ENCODE measurements around the gene ARMH3.
A peak's percentile ranks its signal among the peaks of the same experiment; 100 is the strongest.

The ARMH3 gene

DNA sequence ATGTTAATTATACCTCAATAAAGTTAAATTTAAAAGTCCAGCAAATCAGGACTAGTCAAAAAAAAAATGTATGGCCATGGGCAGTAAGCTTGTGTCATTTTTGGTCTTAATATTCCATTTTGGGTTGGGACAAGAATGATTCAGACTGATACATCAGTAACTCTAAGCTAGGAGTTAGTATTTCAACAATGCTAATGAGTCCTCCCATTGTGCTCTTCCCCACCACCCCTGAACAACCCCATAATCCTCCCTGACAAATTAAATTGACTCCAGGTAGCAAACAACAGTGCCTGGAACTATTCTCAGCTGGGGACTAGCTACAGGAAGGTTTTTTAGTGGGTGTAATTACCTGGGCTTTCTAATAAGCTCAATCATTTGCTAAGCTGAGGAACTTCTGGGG, 181.7 kb downstream of the ARMH3 start:
- no peak for DNase-seq (ENCODE audit: extremely low read depth, insufficient read length)
- H3K4me3 ChIP-seq (replicated peaks; ENCODE audit: low read depth, low read length): no peak overlapping the region
- no peaks in the 10 kb centered on the region for H3K27me3 ChIP-seq (replicated peaks; ENCODE audit: control insufficient read depth, insufficient read depth, low read length)
- H3K36me3 ChIP-seq (ENCODE audit: control insufficient read depth, insufficient read depth, low read length): no peaks in the 10 kb centered on the region; the same call in 1 of the 2 replicates
- TF ChIP-seq, protein P1, sequence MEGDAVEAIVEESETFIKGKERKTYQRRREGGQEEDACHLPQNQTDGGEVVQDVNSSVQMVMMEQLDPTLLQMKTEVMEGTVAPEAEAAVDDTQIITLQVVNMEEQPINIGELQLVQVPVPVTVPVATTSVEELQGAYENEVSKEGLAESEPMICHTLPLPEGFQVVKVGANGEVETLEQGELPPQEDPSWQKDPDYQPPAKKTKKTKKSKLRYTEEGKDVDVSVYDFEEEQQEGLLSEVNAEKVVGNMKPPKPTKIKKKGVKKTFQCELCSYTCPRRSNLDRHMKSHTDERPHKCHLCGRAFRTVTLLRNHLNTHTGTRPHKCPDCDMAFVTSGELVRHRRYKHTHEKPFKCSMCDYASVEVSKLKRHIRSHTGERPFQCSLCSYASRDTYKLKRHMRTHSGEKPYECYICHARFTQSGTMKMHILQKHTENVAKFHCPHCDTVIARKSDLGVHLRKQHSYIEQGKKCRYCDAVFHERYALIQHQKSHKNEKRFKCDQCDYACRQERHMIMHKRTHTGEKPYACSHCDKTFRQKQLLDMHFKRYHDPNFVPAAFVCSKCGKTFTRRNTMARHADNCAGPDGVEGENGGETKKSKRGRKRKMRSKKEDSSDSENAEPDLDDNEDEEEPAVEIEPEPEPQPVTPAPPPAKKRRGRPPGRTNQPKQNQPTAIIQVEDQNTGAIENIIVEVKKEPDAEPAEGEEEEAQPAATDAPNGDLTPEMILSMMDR (IDR thresholded peaks at IDR 0.05; ENCODE audit: insufficient read depth, low read length, poor library complexity, severe bottlenecking): no peak

DNA sequence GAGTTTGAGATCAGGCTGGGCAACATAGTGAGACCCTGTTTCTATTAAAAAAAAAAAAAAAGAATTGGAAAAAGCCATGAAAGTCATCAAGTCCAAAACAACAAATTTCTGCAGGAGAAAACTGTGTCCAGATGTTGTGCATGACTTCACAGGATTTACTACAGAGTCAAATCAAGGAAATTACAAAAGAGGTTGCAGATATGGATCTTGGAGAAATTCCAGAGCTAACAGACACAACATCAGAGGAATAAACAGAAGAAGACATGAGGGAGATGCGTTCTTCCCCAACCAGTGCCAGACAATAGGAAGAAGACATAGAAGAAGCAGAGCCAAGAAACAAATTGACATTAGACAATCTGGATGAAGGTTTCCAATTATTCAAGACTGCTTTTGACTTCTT, 188.0 kb downstream of the ARMH3 start:
- DNase-seq (ENCODE audit: extremely low read depth, insufficient read length): no peak
- Histone ChIP-seq H3K27me3 (replicated peaks; ENCODE audit: control insufficient read depth, insufficient read depth, low read length) (no peaks in the 10 kb centered on the region), H3K4me3 (replicated peaks; ENCODE audit: low read depth, low read length) (no peak overlapping the region), H3K36me3 (ENCODE audit: control insufficient read depth, insufficient read depth, low read length) (no peaks in the 10 kb centered on the region)
- TF ChIP-seq, protein P1 (IDR thresholded peaks at IDR 0.05; ENCODE audit: insufficient read depth, low read length, poor library complexity, severe bottlenecking): no peak

DNA sequence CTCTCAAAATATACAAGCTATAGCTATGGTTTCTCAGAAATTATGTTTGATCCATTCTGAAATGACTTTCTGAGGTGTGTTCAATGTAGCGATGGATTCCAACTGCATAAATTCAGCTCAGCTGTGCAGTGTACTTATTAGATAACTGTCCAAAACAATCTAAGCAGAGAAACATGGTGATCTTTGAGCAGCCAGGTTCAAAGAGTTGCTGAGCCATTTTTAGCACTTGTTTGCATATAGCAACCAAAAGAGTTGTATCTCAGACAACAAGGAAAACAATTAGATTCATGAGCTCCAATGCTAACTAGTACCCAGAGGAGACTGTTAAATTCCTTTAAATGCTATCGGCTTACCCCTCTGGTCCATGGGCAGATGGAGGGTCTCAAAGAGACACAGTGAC, 196.4 kb downstream of the ARMH3 start:
- no peak for DNase-seq (ENCODE audit: extremely low read depth, insufficient read length)
- TF ChIP-seq, protein P1 (IDR thresholded peaks at IDR 0.05; ENCODE audit: insufficient read depth, low read length, poor library complexity, severe bottlenecking): no peak
- H3K4me3 ChIP-seq (replicated peaks; ENCODE audit: low read depth, low read length): peak overlapping the region; percentile 1
- H3K36me3 ChIP-seq (ENCODE audit: control insufficient read depth, insufficient read depth, low read length): no peaks in the 10 kb centered on the region
- H3K27me3 ChIP-seq (replicated peaks; ENCODE audit: control insufficient read depth, insufficient read depth, low read length): no peaks in the 10 kb centered on the region

DNA sequence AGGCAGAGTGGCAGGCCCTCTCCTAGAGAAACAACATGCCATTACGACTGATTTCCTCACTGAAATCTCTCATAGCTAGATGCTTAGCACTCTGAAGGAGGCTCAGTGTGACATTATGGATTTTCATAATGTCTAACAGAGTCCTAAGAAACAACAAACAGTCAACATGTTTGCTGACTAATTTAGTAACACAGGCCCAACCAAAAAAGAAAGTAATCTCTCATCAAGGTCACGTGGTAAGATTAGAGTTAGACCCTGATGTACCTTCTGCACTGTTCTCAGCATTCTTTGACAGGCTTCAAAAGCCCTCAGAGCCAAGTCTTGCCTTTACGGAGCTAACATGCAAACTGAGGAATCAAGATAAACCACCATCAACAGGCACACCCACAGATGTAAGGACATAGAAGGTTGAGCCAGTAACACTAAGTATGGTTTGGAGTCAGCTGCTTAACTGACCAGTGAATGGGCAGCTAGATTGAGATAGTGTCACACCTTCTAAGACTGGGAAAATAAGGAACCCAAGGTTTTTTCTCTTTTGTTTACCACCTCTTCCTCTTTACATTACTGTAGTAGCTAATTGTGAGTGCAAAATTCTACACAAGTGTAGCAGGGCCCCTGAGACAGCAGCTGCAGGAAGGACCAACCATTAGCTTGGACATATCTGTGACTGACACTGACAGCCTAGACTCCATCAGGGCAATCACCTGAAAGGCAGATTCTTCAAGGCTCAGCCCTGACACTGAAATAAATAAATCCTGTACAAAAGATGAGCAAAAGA, 197.1 kb downstream of the ARMH3 start:
- H3K36me3 ChIP-seq (ENCODE audit: control insufficient read depth, insufficient read depth, low read length): no peaks in the 10 kb centered on the region
- H3K4me3 ChIP-seq (replicated peaks; ENCODE audit: low read depth, low read length): peak overlapping the region; percentile 22
- no peaks in the 10 kb centered on the region for H3K27me3 ChIP-seq (replicated peaks; ENCODE audit: control insufficient read depth, insufficient read depth, low read length)
- peak; percentile 29 for DNase-seq (ENCODE audit: extremely low read depth, insufficient read length)
- TF ChIP-seq, protein P1 (IDR thresholded peaks at IDR 0.05; ENCODE audit: insufficient read depth, low read length, poor library complexity, severe bottlenecking): no peak

DNA sequence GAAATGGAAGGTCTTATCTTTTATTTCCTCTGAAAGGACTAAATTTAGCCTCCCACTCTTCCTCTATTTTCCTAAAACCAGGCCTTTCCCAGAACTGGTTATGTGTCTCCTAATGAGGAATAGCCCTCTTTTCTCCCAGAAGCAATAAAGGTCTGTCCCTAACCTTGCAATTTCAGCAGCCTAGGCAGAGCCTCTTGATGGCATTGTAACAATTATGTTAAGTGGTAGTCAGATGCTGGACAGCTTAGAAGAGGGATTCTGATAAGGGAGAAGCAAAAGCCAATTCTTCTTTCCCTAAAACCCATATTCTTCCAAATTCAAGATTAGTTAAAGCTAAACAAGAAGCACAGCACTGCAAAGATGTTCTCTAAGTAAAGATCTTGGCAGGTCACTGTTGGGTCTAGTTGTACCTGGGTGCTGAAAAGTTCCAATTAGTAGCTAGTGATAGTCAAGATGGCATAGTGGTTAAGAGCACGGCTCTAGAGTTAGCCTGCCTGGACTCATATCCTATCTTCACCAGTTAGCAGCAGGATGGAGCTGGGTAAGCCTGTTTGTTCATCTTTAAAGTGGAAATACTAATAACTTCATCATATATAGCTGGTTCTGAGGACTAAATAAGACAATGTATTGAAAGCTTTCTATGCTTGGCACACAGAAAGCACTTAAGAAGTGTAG, 198.0 kb downstream of the ARMH3 start:
- no peak overlapping the region for H3K4me3 ChIP-seq (replicated peaks; ENCODE audit: low read depth, low read length)
- no peaks in the 10 kb centered on the region; the same call in 1 of the 2 replicates for H3K36me3 ChIP-seq (ENCODE audit: control insufficient read depth, insufficient read depth, low read length)
- DNase-seq (ENCODE audit: extremely low read depth, insufficient read length): no peak
- TF ChIP-seq, protein P1 (IDR thresholded peaks at IDR 0.05; ENCODE audit: insufficient read depth, low read length, poor library complexity, severe bottlenecking): no peak
- no peaks in the 10 kb centered on the region for H3K27me3 ChIP-seq (replicated peaks; ENCODE audit: control insufficient read depth, insufficient read depth, low read length)
